DMS79 treated with DMSO at 0.1 percent for 48 hours (cell line): ENCODE data around the gene FGFR2.

Source experiments
- DNase-seq: peaks from one replicate; lab custom pipeline; 2025; lab: John Stamatoyannopoulos, UW

Gene FGFR2

GRCh38 chr10:121598263-121599249 is at the start of gene FGFR2:
Gene FGFR2, minus strand, starts transcription at chr10:121598444. Its CDS starts 4,627 bp downstream, at chr10:121593817.
- peak; percentile 42 for DNase-seq

GRCh38 chr10:121647401-121647800 is 49.2 kb upstream of the FGFR2 start:
- no peak for DNase-seq

DNA sequence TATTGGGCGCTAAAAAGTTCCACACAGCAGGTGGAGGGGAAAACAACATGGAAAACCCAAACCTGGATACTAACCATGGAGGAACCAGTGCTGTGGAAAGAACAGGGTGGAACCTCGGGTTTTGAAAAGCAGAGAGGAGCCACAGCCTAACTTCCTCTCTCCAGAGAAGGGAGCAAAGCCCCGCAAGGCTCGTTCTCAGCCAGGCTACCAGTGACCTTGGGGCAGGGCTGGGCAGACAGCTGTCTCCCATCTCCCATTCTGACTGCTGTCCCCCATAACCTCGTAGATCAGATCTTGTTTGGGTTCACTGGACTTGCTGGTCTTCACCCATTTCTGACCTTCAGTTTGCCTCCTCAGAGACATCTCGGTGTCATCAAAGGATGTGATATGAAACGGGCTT is 47.5 kb upstream of the FGFR2 start:
- no peak for DNase-seq

DNA sequence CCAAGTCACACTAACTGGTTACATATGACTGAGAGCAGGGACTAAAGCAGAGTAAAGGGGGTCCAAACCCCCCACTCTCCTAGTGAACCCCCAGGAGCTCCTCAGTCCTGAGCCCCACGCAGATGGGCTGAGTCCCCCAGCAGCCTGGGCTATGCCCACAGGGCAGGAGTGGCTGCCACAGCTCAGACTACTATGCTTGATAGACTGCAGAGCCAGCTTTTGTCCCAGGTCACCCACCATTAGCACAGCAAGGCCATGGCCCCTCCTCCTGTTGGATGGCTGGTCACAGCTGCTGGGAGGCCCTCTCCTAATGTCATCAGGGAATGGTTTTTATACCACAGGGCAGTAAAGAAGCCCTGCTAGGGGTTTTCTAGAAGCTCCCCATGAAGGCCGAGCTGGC is 46.3 kb upstream of the FGFR2 start:
- DNase-seq, result peak; percentile 14

GRCh38 chr10:121640266-121640665 is 42.0 kb upstream of the FGFR2 start:
- DNase-seq, result no peak

DNA sequence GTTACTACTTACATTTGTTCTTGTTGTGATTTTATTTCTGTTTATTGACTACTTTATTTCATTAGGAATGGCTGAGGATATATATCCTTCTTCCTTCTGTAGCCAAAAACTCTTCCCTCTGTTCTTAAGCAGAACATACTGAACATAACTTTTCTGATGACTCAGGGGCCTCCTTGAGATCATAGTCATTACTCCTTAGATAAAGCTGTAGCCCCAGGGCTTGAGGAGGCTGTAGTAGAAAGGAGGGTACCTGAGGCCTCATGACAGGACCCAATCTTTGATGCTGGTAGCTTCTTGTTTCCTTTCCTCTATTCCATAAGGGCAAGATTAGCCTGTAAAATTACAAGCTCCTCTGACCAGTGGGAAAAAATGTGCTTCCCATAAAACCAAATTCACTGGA is 41.2 kb upstream of the FGFR2 start:
- no peak for DNase-seq

GRCh38 chr10:121637437-121637836 is 39.2 kb upstream of the FGFR2 start:
- DNase-seq, result no peak

- DNase-seq, result no peak
Observed at GRCh38 chr10:121633056-121633455, 34.8 kb upstream of the FGFR2 start.

- no peak for DNase-seq
Observed at GRCh38 chr10:121631365-121632029, 33.3 kb upstream of the FGFR2 start.

DNA sequence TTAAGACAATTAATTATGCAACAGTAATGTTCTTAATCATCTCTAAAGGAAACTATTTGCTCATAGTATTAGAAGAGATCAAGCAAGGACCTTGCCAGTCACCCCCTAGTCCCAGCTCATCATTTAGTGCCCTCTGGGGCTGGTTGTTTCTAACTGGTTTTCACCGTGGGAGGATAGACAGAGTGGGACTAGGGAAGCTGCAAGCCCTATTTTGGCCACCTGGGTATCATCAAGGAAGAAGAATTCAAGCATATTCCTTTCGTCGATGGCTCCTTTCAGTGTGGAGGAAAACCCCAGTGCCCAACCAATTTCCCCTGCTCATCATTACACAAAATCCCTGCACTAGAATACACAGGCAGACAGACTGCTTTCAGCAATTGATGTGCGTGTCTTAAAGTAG is 30.6 kb upstream of the FGFR2 start:
- no peak for DNase-seq

GRCh38 chr10:121627876-121628581 is 29.8 kb upstream of the FGFR2 start:
- no peak for DNase-seq

DNA sequence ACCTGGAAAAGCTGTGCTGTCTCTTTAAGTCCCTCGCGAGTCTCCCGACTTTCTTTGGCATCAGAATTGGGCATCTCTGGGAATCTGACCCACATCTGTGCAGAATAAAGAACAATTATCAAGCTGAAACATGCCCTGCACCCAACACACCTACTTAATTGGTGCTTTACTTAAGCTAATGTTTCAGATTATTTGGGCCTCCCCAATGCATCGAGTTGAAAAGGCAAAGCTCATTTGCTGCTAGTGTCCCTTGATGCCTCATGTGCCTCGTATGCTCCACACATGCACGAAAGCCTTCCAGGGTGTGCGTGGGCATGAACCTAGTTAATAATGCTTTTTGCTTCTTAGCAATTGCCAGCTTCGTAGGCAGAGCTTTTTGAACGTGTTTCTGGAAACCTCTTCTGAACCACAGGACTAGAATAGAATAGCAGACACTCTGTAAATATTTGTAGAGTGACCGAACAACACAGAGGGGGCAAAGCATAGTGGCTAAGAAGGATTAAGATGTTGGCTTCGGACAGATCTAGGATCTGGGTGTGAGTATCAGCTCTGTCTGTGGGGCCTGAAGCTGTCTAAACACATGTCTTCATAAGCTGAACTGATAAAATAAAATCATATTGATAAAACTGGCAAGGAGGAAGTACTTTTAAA is 26.7 kb upstream of the FGFR2 start:
- no peak for DNase-seq

DNA sequence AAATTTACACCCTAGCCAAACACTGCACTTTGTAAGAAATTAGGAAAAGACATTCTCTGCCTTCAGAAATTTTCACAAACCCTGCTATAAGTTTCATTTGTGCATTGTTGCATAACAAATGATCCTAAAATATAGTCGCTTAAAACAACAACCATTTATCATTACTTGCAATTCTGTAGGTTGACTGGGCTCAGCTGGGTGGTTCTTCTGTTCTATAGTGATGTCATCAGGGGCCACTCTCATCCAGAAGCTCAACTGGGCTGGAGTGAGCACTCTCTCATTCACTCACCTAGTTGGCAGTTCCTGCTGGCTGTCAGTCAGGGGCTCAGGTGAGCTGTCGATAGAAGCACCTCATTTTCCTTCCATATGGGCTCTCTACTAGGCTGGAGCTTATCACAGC is 20.7 kb upstream of the FGFR2 start:
- DNase-seq, result no peak

GRCh38 chr10:121617176-121617575 is 18.9 kb upstream of the FGFR2 start:
- DNase-seq, result no peak

DNA sequence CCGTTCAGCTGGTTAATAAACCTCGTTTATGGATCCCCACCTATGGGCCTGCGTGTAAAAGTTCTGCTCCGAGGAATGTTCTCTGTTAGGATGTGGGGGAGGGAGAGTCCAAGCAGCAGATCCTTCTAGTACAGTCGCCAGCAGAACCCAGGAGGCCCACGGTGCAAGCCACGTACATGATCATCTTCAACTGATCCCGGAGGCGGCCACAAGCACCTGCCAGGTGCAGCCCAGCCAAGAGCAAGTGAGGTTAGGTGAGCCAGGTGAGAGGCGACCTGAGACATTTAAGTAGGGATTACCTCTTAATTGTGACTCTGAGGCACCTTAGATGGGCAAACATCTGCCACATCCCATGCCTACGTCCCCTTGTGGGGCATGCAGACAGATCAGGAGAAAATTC is 18.0 kb upstream of the FGFR2 start:
- DNase-seq, result no peak

DNA sequence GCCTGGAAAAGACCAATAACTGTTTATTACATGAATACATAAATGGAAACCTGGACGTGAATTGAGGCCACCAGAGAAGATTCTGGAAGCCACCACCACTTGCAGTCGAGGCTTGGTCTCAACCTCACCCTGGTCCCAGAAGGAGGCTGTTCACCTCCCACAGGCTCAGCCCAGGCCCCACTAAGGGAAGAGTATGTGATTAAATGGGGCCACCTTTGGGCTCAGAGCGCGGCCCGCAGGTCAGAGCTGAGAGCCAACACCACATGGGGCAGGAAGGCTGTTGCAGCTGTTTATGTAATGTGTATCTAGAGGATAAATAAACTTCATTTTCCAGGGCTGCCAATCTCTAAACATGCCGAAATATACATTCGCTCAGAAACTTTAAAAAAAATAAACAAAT is 17.6 kb upstream of the FGFR2 start:
- no peak for DNase-seq

DNA sequence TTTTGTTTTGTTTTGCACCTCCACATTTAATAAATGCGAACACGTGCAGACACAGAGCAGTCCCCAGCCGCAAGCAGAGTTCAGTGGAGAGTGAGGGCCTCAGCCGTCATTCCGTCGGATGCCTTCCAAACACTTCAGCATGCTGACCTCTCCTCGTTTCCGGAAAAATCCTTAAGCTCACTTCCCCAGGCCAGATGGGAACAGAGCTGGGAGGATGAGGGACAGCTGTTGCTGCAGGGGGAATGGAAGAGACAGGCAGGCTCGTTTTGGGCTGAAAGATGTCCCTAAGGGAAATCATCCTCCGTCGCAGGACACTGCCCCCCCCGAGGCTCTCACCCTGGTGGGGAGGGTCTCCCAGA is 17.2 kb upstream of the FGFR2 start:
- no peak for DNase-seq

GRCh38 chr10:121614613-121615434 is 16.6 kb upstream of the FGFR2 start:
- no peak for DNase-seq

DNA sequence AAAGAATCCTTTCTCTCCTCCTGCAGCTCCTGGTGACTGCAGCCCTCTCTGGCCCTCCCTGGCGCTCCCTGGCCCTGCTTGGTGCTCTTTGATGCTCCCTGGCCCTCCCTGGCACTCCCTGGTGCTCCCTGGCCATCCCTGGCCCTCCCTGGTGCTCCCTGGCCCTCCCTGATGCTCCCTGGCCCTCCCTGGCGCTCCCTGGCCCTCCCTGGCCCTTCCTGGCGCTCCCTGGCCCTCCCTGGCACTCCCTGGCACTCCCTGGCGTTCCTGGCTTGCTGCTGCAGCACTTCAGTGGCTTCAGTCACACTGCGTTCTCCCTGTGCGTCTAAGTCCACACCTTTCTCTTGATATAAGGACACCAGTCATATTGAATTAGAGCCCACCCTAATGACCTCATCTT is 15.2 kb upstream of the FGFR2 start:
- DNase-seq, result no peak

DNA sequence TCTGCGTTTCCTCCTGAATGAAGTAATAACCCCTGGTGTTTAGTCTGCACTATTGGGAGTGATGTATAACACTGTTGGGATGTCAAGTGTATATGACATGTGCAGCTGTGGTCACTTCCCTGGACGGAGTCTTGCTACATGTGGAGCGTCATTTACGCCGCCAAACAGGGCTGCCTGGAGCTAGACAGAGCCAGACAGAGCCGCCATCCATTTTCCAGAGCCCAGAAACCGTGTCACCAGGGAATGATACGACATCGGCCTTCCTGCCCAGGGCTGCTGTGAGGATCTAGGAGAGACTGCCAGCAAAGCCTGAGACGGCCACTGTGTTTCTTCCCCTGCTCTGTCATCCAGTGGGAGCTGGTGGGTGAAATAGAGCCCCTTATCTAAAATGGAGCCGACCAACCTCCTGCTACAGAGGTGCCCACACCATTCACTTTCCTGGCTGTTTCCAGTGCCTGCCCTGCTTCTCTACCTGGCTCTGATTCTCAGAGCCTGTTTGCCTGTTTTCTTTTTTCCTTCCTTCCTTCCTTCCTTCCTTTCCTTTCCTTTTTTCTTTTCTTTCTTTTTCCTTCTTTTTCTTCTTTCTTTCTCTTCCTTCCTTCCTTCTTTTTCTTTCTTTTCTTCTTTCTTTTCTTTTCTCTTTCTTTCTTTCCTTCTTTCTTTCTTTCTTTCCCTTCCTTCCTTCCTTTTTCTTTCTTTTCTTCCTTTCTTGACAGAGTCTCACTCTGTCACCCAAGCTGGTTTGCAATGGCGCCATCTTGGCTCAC is 13.3 kb upstream of the FGFR2 start:
- DNase-seq, result no peak
